Retinal pigment epithelial cell (primary cell): ENCODE measurements around the gene ASB15.

Experiments
- DNase-seq: peaks from one replicate; pipeline ENCODE4 v3.0.0-alpha.2; 2010; ENCODE audit warnings: low read depth
- H3K4me3 ChIP-seq: 2 replicates; pipeline ENCODE4 v1.5.1; 2011; ENCODE audit warnings: mild to moderate bottlenecking, low read length, control low read depth, moderate library complexity
- TF ChIP-seq, protein P1 (sequence below): conservative IDR thresholded peaks from 2 replicates; pipeline ENCODE4 v1.5.1; 2011; ENCODE audit warnings: low read depth, low read length, control low read depth, inconsistent platforms

ASB15 gene

GRCh38 chr7:123558289-123558874 is 43.2 kb upstream of the ASB15 start:
- H3K4me3 ChIP-seq: peak overlapping the region; percentile 99
- no peak for DNase-seq
- TF ChIP-seq, protein P1, sequence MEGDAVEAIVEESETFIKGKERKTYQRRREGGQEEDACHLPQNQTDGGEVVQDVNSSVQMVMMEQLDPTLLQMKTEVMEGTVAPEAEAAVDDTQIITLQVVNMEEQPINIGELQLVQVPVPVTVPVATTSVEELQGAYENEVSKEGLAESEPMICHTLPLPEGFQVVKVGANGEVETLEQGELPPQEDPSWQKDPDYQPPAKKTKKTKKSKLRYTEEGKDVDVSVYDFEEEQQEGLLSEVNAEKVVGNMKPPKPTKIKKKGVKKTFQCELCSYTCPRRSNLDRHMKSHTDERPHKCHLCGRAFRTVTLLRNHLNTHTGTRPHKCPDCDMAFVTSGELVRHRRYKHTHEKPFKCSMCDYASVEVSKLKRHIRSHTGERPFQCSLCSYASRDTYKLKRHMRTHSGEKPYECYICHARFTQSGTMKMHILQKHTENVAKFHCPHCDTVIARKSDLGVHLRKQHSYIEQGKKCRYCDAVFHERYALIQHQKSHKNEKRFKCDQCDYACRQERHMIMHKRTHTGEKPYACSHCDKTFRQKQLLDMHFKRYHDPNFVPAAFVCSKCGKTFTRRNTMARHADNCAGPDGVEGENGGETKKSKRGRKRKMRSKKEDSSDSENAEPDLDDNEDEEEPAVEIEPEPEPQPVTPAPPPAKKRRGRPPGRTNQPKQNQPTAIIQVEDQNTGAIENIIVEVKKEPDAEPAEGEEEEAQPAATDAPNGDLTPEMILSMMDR: no peak

GRCh38 chr7:123562121-123562520 is 39.5 kb upstream of the ASB15 start:
- H3K4me3 ChIP-seq: no peak overlapping the region
- TF ChIP-seq, protein P1: no peak
- no peak for DNase-seq

GRCh38 chr7:123569352-123570010 is 32.1 kb upstream of the ASB15 start:
- TF ChIP-seq, protein P1: no peak
- no peak for DNase-seq

DNA sequence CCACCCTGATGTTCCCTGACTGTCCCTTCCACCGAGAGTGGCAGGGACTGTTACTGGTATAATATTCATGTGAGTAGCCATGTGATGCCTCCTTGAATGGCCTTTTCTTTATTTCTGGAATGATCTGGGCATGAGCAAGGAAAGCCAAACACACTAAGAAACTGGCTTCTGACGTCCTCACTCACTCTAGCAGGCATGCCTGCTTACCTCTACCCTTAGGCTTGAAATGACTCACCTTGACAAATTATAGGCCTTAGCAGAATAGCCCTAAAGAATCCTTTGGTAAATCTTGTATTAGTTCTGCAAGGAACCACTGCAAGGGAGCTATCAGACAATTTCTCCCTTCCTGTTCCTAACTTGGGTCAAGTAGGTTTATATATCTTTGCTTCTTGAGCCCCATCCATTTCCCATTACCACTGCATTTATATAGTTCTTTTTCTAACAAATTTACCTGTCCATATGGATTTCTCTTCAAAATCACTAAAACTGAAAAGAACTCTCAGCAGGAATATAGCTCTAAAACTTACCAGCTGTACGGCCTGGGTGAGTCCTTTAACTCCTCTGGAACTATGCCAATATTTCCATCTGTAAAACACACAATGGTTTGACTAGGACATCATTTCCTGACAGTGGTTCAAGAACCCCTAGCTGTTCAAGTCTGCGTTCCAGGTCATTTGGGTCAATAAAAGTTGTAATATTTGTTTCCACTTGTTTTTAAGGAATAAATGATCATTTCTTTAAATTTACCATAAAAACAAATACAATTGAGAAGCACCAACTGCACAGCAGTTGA is 31.0 kb upstream of the ASB15 start:
- TF ChIP-seq, protein P1: no peak
- no peak for DNase-seq
- no peak overlapping the region for H3K4me3 ChIP-seq

More at GRCh38 chr7:123569352-123570010, 32.1 kb upstream of the ASB15 start:
- no peak overlapping the region for H3K4me3 ChIP-seq

- no peak for DNase-seq
- TF ChIP-seq, protein P1: no peak
- H3K4me3 ChIP-seq: no peak overlapping the region
Measured at GRCh38 chr7:123571187-123571586, 30.4 kb upstream of the ASB15 start.

- no peak overlapping the region for H3K4me3 ChIP-seq
- TF ChIP-seq, protein P1: no peak
- DNase-seq: no peak
Measured at GRCh38 chr7:123571684-123572083, 29.9 kb upstream of the ASB15 start.

GRCh38 chr7:123573341-123573740 is 28.3 kb upstream of the ASB15 start:
- TF ChIP-seq, protein P1: no peak
- DNase-seq: no peak
- H3K4me3 ChIP-seq: no peak overlapping the region
